Measurements from ENCODE around the gene SLC39A1. TPM values are rescaled to one million over a fixed set of nuclear protein-coding genes. Genes with fewer than 3 reads are reported as not detected.

SLC39A1 gene
- total RNA-seq, 1 experiment from 2014 or later = 123 TPM

Small RNAs within 50 kb of the gene (small RNA-seq; reads per million reads assigned to genes)
- gene MIR6737 = 0 to 0.06 reads per million in 2 experiments

Other genes with a start within 250 kb of the SLC39A1 start
- 36.3 and 46.6 TPM in 2 replicates for gene INTS3, start 235.5 kb downstream of the SLC39A1 start, total RNA-seq (2014; rRNA removed; shearing (Covaris generic))
- 0.69 and 1.2 TPM in 2 replicates for gene SLC27A3, start 188.1 kb downstream of the SLC39A1 start, total RNA-seq (2014; rRNA removed; shearing (Covaris generic))
- 8.8 TPM in 2 replicates for gene GATAD2B, start 40.6 kb downstream of the SLC39A1 start, total RNA-seq (2014; rRNA removed; shearing (Covaris generic))
- 18.8 and 26.2 TPM in 2 replicates for gene DENND4B, start 16.8 kb downstream of the SLC39A1 start, total RNA-seq (2014; rRNA removed; shearing (Covaris generic))
- 17.0 and 18.2 TPM in 2 replicates for gene CRTC2, start 4.9 kb downstream of the SLC39A1 start, total RNA-seq (2014; rRNA removed; shearing (Covaris generic))
- gene CREB3L4, start 4.4 kb upstream of the SLC39A1 start, total RNA-seq (2014; rRNA removed; shearing (Covaris generic)) = 12.6 and 16.1 TPM in 2 replicates
- 357 and 419 TPM in 2 replicates for gene JTB, start 14.1 kb upstream of the SLC39A1 start, total RNA-seq (2014; rRNA removed; shearing (Covaris generic))
- gene RAB13, start 22.8 kb upstream of the SLC39A1 start, total RNA-seq (2014; rRNA removed; shearing (Covaris generic)) = 34.8 and 34.9 TPM in 2 replicates
- 6,275 and 6,817 TPM in 2 replicates for gene RPS27, start 27.2 kb upstream of the SLC39A1 start, total RNA-seq (2014; rRNA removed; shearing (Covaris generic))
- 0.02 TPM in 1 of 2 replicates, not detected in the other for gene NUP210L, start 191.5 kb upstream of the SLC39A1 start, total RNA-seq (2014; rRNA removed; shearing (Covaris generic))
- gene TPM3, start 228.6 kb upstream of the SLC39A1 start, total RNA-seq (2014; rRNA removed; shearing (Covaris generic)) = 476 and 501 TPM in 2 replicates
- gene CFAP141, start 242.8 kb upstream of the SLC39A1 start, total RNA-seq (2014; rRNA removed; shearing (Covaris generic)) = not detected in 2 replicates